ENCODE measurements around the gene TRNP1.

TRNP1 gene

GRCh38 chr1:27003745-27004470, 10.4 kb downstream of the TRNP1 start:
- no peak for TF ChIP-seq MAX (IDR thresholded peaks at IDR 0.05; ENCODE audit: low read depth, low read length)
- TF ChIP-seq MYC (IDR thresholded peaks at IDR 0.05; ENCODE audit: low read depth, low read length): no peak
- no peak for TF ChIP-seq CTCF (IDR thresholded peaks at IDR 0.05; ENCODE audit: low read depth, low read length)
- TF ChIP-seq POLR2A (IDR thresholded peaks at IDR 0.05; ENCODE audit: extremely low read depth, insufficient read length): no peak
- no peak for DNase-seq (ENCODE audit: low read depth)
- H3K4me3 ChIP-seq (ENCODE audit: low read depth, low read length): no peak overlapping the region

- peak; percentile 86 for DNase-seq (ENCODE audit: low read depth)
- no peak for TF ChIP-seq MYC (IDR thresholded peaks at IDR 0.05; ENCODE audit: low read depth, low read length)
- TF ChIP-seq MAX (IDR thresholded peaks at IDR 0.05; ENCODE audit: low read depth, low read length): no peak
- no peak for TF ChIP-seq POLR2A (IDR thresholded peaks at IDR 0.05; ENCODE audit: extremely low read depth, insufficient read length)
- TF ChIP-seq CTCF (IDR thresholded peaks at IDR 0.05; ENCODE audit: low read depth, low read length): no peak
Observed at GRCh38 chr1:27004471-27005165, 11.1 kb downstream of the TRNP1 start.

DNA sequence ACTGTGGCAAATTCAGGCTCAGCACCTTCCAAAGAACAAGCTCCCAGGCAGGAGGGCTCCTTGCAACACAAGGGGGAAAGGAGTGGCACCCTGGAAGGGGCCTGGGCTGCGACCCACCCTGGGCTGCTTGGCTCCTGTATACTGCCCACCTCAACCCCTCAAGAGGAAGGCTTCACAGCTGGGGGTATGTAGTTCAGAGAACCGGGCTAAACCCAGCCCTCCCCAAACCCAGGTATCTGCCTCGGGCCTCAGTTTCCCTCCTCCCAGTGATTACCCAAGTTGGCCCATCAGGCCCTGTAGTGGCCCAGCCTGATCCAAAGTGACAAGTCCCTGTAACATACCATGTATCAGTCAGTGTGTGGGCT, 11.7 kb downstream of the TRNP1 start:
- no peak for DNase-seq (ENCODE audit: low read depth)
- TF ChIP-seq MYC (IDR thresholded peaks at IDR 0.05; ENCODE audit: low read depth, low read length) (no peak), MAX (IDR thresholded peaks at IDR 0.05; ENCODE audit: low read depth, low read length) (no peak), POLR2A (IDR thresholded peaks at IDR 0.05; ENCODE audit: extremely low read depth, insufficient read length) (no peak), CTCF (IDR thresholded peaks at IDR 0.05; ENCODE audit: low read depth, low read length) (no peak)
- H3K4me3 ChIP-seq (ENCODE audit: low read depth, low read length): no peak overlapping the region

More at GRCh38 chr1:27004471-27005165, 11.1 kb downstream of the TRNP1 start:
- no peak overlapping the region for H3K4me3 ChIP-seq (ENCODE audit: low read depth, low read length)

DNA sequence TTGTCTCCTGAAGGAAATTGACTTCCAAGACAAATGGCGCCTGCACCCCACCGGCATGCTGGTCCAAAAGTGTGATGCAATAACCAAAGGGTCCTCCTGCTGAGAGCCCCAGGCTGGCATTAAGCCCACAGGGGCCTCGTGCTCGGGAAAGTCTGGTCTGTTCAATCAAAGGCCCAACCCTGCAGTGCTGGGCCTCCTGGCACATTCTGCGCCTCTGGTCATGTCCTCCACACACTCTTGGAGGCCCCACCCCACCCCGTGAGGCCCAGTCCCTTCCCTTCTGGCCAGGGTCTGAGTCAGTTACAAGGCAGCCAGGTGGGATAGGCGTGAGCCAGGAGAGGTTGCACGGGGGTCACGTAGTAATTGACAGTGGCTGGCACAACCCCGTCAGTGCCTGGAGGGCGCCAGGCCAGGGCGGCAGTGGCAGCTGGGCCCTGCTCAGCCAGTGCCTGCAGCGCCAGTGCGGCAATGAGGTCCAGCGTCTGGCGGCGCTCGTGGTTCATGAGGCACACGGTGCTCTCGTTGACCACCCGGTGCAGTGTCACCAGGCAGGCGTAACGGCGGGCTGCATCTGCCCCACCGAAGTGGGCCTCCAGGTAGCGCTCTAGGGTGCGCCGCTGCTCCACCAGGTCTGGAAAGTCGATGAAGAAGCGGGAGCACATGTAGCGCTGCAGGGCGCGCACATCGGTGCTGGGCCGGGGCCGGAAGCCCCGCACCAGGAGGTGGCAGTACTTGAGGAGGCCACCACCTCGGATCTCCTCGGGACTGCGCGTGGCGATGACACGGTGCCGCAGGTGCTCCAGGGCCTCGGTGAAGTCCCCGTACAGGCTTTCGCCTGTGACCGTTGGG, 12.4 kb downstream of the TRNP1 start:
- TF ChIP-seq CTCF (IDR thresholded peaks at IDR 0.05; ENCODE audit: low read depth, low read length) (no peak), POLR2A (IDR thresholded peaks at IDR 0.05; ENCODE audit: extremely low read depth, insufficient read length) (no peak), MAX (IDR thresholded peaks at IDR 0.05; ENCODE audit: low read depth, low read length) (no peak), MYC (IDR thresholded peaks at IDR 0.05; ENCODE audit: low read depth, low read length) (no peak)

DNA sequence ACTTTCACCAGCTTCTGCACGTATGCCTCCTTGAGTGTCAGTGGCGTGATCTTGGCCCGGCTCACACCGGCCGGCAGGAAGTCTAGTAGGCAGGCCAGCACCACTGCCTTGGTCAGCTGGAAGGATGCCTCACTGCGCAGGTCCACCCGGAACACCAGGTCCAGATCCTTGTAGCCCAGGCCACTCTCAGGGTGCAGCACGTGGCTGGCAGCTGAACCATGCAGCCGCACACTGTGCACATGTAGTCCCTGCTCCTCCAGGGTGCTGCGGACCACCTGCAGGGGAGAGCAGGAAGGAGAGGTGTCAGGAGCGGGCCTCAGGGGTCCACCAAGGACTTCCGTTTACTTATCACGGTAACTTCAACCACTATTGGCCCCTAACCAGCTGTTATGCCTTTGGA, 13.2 kb downstream of the TRNP1 start:
- DNase-seq (ENCODE audit: low read depth): no peak
- no peak overlapping the region for H3K4me3 ChIP-seq (ENCODE audit: low read depth, low read length)

More for the DNA sequence above, 12.4 kb downstream of the TRNP1 start:
- H3K4me3 ChIP-seq (ENCODE audit: low read depth, low read length): no peak overlapping the region
- DNase-seq (ENCODE audit: low read depth): no peak

More for the DNA sequence above, 13.2 kb downstream of the TRNP1 start:
- no peak for TF ChIP-seq MYC (IDR thresholded peaks at IDR 0.05; ENCODE audit: low read depth, low read length)
- TF ChIP-seq CTCF (IDR thresholded peaks at IDR 0.05; ENCODE audit: low read depth, low read length): no peak
- no peak for TF ChIP-seq POLR2A (IDR thresholded peaks at IDR 0.05; ENCODE audit: extremely low read depth, insufficient read length)
- TF ChIP-seq MAX (IDR thresholded peaks at IDR 0.05; ENCODE audit: low read depth, low read length): no peak

Data from NB4 (cell line).